HL-60 (cell line): ENCODE measurements around the gene LKAAEAR1.

Source experiments
- POLR2AphosphoS5 ChIP-seq: IDR thresholded peaks from 2 replicates; pipeline ENCODE4 v1.6.1; 2012; ENCODE audit warnings: low read depth
- SPI1 ChIP-seq: IDR thresholded peaks from 2 replicates; pipeline ENCODE4 v1.6.1; 2012; ENCODE audit warnings: low read depth, mild to moderate bottlenecking, borderline replicate concordance
- TF ChIP-seq, protein P1 (sequence below): IDR thresholded peaks from one replicate; pipeline ENCODE4 v1.5.1; 2011; ENCODE audit warnings: low read length, control low read depth, inconsistent platforms; ENCODE audit not compliant: insufficient read depth
- TF ChIP-seq, protein P2 (sequence below): IDR thresholded peaks from 2 replicates; pipeline ENCODE4 v1.6.1; 2012; ENCODE audit warnings: low read depth; ENCODE audit not compliant: insufficient replicate concordance

GRCh38 chr20:64071341-64072332, 12.6 kb downstream of the LKAAEAR1 start:
- TF ChIP-seq, protein P1, sequence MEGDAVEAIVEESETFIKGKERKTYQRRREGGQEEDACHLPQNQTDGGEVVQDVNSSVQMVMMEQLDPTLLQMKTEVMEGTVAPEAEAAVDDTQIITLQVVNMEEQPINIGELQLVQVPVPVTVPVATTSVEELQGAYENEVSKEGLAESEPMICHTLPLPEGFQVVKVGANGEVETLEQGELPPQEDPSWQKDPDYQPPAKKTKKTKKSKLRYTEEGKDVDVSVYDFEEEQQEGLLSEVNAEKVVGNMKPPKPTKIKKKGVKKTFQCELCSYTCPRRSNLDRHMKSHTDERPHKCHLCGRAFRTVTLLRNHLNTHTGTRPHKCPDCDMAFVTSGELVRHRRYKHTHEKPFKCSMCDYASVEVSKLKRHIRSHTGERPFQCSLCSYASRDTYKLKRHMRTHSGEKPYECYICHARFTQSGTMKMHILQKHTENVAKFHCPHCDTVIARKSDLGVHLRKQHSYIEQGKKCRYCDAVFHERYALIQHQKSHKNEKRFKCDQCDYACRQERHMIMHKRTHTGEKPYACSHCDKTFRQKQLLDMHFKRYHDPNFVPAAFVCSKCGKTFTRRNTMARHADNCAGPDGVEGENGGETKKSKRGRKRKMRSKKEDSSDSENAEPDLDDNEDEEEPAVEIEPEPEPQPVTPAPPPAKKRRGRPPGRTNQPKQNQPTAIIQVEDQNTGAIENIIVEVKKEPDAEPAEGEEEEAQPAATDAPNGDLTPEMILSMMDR = no peak
- TF ChIP-seq POLR2AphosphoS5 (peak; percentile 77), SPI1 (no peak)
- TF ChIP-seq, protein P2, sequence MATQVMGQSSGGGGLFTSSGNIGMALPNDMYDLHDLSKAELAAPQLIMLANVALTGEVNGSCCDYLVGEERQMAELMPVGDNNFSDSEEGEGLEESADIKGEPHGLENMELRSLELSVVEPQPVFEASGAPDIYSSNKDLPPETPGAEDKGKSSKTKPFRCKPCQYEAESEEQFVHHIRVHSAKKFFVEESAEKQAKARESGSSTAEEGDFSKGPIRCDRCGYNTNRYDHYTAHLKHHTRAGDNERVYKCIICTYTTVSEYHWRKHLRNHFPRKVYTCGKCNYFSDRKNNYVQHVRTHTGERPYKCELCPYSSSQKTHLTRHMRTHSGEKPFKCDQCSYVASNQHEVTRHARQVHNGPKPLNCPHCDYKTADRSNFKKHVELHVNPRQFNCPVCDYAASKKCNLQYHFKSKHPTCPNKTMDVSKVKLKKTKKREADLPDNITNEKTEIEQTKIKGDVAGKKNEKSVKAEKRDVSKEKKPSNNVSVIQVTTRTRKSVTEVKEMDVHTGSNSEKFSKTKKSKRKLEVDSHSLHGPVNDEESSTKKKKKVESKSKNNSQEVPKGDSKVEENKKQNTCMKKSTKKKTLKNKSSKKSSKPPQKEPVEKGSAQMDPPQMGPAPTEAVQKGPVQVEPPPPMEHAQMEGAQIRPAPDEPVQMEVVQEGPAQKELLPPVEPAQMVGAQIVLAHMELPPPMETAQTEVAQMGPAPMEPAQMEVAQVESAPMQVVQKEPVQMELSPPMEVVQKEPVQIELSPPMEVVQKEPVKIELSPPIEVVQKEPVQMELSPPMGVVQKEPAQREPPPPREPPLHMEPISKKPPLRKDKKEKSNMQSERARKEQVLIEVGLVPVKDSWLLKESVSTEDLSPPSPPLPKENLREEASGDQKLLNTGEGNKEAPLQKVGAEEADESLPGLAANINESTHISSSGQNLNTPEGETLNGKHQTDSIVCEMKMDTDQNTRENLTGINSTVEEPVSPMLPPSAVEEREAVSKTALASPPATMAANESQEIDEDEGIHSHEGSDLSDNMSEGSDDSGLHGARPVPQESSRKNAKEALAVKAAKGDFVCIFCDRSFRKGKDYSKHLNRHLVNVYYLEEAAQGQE = no peak
